ENCODE measurements around the gene DPP7. TPM values are rescaled to one million over a fixed set of nuclear protein-coding genes. Genes with fewer than 3 reads are reported as not detected.

Gene DPP7
- total and polyA plus RNA-seq, 9 of the 15 experiments (the other 6 are each of a cell fraction or from before 2014, with no cell fraction given) = 0.99 to 365 (median 132) TPM

GRCh38 chr9:137085920-137086530 is 28.5 kb downstream of the DPP7 start (continued):
- TF ChIP-seq ZBTB34 (CRISPR knock-in tag; IDR thresholded peaks at IDR 0.05) = no peak
- TF ChIP-seq CCNT2 (IDR thresholded peaks at IDR 0.05; ENCODE audit: borderline replicate concordance, extremely low read depth, insufficient read length, low read depth, low read length) = no peak
- TF ChIP-seq, protein P1, sequence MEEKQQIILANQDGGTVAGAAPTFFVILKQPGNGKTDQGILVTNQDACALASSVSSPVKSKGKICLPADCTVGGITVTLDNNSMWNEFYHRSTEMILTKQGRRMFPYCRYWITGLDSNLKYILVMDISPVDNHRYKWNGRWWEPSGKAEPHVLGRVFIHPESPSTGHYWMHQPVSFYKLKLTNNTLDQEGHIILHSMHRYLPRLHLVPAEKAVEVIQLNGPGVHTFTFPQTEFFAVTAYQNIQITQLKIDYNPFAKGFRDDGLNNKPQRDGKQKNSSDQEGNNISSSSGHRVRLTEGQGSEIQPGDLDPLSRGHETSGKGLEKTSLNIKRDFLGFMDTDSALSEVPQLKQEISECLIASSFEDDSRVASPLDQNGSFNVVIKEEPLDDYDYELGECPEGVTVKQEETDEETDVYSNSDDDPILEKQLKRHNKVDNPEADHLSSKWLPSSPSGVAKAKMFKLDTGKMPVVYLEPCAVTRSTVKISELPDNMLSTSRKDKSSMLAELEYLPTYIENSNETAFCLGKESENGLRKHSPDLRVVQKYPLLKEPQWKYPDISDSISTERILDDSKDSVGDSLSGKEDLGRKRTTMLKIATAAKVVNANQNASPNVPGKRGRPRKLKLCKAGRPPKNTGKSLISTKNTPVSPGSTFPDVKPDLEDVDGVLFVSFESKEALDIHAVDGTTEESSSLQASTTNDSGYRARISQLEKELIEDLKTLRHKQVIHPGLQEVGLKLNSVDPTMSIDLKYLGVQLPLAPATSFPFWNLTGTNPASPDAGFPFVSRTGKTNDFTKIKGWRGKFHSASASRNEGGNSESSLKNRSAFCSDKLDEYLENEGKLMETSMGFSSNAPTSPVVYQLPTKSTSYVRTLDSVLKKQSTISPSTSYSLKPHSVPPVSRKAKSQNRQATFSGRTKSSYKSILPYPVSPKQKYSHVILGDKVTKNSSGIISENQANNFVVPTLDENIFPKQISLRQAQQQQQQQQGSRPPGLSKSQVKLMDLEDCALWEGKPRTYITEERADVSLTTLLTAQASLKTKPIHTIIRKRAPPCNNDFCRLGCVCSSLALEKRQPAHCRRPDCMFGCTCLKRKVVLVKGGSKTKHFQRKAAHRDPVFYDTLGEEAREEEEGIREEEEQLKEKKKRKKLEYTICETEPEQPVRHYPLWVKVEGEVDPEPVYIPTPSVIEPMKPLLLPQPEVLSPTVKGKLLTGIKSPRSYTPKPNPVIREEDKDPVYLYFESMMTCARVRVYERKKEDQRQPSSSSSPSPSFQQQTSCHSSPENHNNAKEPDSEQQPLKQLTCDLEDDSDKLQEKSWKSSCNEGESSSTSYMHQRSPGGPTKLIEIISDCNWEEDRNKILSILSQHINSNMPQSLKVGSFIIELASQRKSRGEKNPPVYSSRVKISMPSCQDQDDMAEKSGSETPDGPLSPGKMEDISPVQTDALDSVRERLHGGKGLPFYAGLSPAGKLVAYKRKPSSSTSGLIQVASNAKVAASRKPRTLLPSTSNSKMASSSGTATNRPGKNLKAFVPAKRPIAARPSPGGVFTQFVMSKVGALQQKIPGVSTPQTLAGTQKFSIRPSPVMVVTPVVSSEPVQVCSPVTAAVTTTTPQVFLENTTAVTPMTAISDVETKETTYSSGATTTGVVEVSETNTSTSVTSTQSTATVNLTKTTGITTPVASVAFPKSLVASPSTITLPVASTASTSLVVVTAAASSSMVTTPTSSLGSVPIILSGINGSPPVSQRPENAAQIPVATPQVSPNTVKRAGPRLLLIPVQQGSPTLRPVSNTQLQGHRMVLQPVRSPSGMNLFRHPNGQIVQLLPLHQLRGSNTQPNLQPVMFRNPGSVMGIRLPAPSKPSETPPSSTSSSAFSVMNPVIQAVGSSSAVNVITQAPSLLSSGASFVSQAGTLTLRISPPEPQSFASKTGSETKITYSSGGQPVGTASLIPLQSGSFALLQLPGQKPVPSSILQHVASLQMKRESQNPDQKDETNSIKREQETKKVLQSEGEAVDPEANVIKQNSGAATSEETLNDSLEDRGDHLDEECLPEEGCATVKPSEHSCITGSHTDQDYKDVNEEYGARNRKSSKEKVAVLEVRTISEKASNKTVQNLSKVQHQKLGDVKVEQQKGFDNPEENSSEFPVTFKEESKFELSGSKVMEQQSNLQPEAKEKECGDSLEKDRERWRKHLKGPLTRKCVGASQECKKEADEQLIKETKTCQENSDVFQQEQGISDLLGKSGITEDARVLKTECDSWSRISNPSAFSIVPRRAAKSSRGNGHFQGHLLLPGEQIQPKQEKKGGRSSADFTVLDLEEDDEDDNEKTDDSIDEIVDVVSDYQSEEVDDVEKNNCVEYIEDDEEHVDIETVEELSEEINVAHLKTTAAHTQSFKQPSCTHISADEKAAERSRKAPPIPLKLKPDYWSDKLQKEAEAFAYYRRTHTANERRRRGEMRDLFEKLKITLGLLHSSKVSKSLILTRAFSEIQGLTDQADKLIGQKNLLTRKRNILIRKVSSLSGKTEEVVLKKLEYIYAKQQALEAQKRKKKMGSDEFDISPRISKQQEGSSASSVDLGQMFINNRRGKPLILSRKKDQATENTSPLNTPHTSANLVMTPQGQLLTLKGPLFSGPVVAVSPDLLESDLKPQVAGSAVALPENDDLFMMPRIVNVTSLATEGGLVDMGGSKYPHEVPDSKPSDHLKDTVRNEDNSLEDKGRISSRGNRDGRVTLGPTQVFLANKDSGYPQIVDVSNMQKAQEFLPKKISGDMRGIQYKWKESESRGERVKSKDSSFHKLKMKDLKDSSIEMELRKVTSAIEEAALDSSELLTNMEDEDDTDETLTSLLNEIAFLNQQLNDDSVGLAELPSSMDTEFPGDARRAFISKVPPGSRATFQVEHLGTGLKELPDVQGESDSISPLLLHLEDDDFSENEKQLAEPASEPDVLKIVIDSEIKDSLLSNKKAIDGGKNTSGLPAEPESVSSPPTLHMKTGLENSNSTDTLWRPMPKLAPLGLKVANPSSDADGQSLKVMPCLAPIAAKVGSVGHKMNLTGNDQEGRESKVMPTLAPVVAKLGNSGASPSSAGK (IDR thresholded peaks at IDR 0.05) = peak; percentile 82; the same call in 1 of the 2 replicates
- peak in 1 of 2 experiments; percentile 20; a peak in 1 of 4 replicates for TF ChIP-seq NONO (IDR thresholded peaks at IDR 0.05; ENCODE audit: low read depth in 2 of 2, low read length in 1 of 2)
- TF ChIP-seq, protein P2, sequence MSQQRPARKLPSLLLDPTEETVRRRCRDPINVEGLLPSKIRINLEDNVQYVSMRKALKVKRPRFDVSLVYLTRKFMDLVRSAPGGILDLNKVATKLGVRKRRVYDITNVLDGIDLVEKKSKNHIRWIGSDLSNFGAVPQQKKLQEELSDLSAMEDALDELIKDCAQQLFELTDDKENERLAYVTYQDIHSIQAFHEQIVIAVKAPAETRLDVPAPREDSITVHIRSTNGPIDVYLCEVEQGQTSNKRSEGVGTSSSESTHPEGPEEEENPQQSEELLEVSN (IDR thresholded peaks at IDR 0.05; ENCODE audit: borderline replicate concordance in 1 of 2, extremely low read depth in 1 of 2, insufficient read depth in 1 of 2, insufficient read length in 1 of 2, low read depth in 1 of 2, low read length in 1 of 2, poor library complexity in 1 of 2, severe bottlenecking in 1 of 2) = peak in 1 of 2 experiments; percentile 36
- TF ChIP-seq BRD4 (IDR thresholded peaks at IDR 0.05) = no peak; the same call in 1 of the 2 replicates
- peak; percentile 88 for TF ChIP-seq CHD1 (IDR thresholded peaks at IDR 0.05; ENCODE audit: low read length)
- no peak for TF ChIP-seq FOXM1 (IDR thresholded peaks at IDR 0.05; ENCODE audit: low read depth)
- 0 out of 2 replicates have a peak, but pooled peaks have one; percentile 20 for TF ChIP-seq FOXM1 (CRISPR knock-in tag; IDR thresholded peaks at IDR 0.05; ENCODE audit: low read depth)
- TF ChIP-seq ZC3H4 (CRISPR knock-in tag; IDR thresholded peaks at IDR 0.05; ENCODE audit: borderline replicate concordance) = peak; percentile 19; the same call in 1 of the 2 replicates
- TF ChIP-seq ELK3 (CRISPR knock-in tag; IDR thresholded peaks at IDR 0.05) = no peak

Measured in K562 (cell line).